HepG2 (cell line): ENCODE results near the gene TLK1. TPM values are rescaled to one million over a fixed set of nuclear protein-coding genes. Genes with fewer than 3 reads are reported as not detected.
A peak's percentile ranks its signal among the peaks of the same experiment; 100 is the strongest.

Experiments
- HIVEP1 ChIP-seq: sonication (generic); formaldehyde crosslinking; IDR thresholded peaks from 2 replicates; pipeline ENCODE4 v1.4.0; 2020; ENCODE audit warnings: mild to moderate bottlenecking, missing genetic modification reagents
- KAT7 ChIP-seq: IDR thresholded peaks from 2 replicates; pipeline ENCODE4 v1.6.1; 2018; ENCODE audit warnings: borderline replicate concordance, missing compliant biosample characterization
- ZNF138 ChIP-seq: sonication (generic); formaldehyde crosslinking; IDR thresholded peaks from 2 replicates; pipeline ENCODE4 v1.5.0; 2020; ENCODE audit warnings: mild to moderate bottlenecking, low read depth, missing genetic modification reagents
- ZNF335 ChIP-seq: sonication (generic); formaldehyde crosslinking; IDR thresholded peaks from 2 replicates; pipeline ENCODE4 v1.4.0; 2020; ENCODE audit warnings: missing genetic modification reagents
- ZNF775 ChIP-seq: sonication (generic); formaldehyde crosslinking; IDR thresholded peaks from 2 replicates; pipeline ENCODE4 v1.4.0; 2020; ENCODE audit warnings: missing genetic modification reagents, mild to moderate bottlenecking, moderate library complexity, borderline replicate concordance
- polyA plus RNA-seq, 8 experiments: library from polyadenylated mRNA; depleted of rRNA in 3 of 8; stranded (reverse) in 7 of 8; unstranded in 1 of 8; fragments of >200 nt; fragmentation: Illumina TruSeq in 4 of 8; extraction: Trizol in 4 of 8; gene quantifications; 2 replicates each; pipeline versions ENCODE4 v1.2.1 to v1.2.3, GENCODE V29; 2011 to 2016; ENCODE audit warnings: low read depth in 4 of 8, missing spikeins in 1 of 8, mixed read lengths in 1 of 8; ENCODE audit not compliant: insufficient read depth in 1 of 8
- total RNA-seq, 5 experiments: library from RNA; depleted of rRNA; stranded (reverse); fragments of >200 nt; fragmentation: Illumina TruSeq; extraction: Trizol; gene quantifications; 2 replicates each; pipeline ENCODE4 v1.2.3, GENCODE V29; 2016; ENCODE audit warnings: low read depth in 1 of 5
- TF ChIP-seq, protein P1 (sequence below), 2 experiments: fragments of 450-650 bp in 1 of 2; sonication (generic) in 1 of 2; formaldehyde crosslinking in 1 of 2; IDR thresholded peaks; 2 replicates each; pipeline versions ENCODE4 v1.6.1 to v1.8.0; 2016 to 2022; ENCODE audit warnings: antibody characterized with exemption in 1 of 2, mild to moderate bottlenecking in 1 of 2, missing genetic modification reagents in 1 of 2
- TF ChIP-seq, protein P2 (sequence below): sonication (generic); formaldehyde crosslinking; IDR thresholded peaks from 2 replicates; pipeline ENCODE4 v1.4.0; 2020; ENCODE audit warnings: missing genetic modification reagents
- TF ChIP-seq, protein P3 (sequence below): sonication (generic); formaldehyde crosslinking; conservative IDR thresholded peaks from 2 replicates; pipeline ENCODE4 v1.4.0; 2020; ENCODE audit warnings: missing genetic modification reagents
- TF ChIP-seq, protein P4 (sequence below): sonication (generic); formaldehyde crosslinking; IDR thresholded peaks from 2 replicates; pipeline ENCODE4 v1.4.0; 2020; ENCODE audit warnings: missing genetic modification reagents

The TLK1 gene
- total and polyA plus RNA-seq, 2 of the 13 experiments (the other 11 are each of a cell fraction or from before 2014, with no cell fraction given), result 16.8 to 28.7 TPM

DNA sequence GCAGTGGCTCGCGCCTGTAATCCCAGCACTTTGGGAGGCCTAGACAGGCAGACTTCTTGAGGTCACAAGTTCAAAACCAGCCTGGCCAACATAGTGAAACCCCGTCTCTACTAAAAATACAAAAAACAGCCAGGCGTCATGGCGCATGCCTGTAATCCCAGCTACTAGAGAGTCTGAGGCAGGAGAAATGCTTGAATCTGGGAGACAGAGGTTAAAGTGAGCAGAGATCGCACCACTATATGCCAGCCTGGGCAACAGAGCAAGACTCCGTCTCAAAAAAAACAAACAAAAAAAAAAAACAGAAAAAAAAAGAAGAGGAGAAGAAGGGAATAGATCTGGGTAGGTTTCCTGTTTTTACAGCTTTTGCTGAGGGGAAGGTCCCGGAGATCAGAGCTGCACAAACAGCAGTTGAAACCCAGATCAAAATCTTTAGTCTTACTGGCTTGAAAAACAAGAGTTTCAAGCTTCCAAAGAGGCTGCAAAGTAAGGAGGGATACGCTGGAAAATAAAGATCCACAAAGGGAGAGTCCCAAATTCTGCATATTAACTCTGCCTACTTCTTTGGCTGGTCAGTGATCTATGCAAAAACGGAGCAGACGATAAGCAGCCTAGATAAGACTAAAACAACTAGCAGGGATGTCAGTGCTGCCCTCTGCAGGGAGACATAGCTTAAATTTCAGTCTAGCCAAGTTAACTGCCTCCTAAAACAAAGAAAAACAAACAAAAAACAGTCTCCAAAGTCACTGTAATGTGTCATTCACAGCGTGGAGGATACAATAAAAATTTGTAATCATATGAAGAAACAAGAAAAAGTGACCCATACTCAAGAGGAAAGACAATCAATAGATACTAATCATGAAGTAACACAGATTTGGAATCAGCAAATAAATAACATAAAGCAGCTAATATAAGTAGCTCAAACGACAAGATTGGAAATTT is 74.1 kb downstream of the TLK1 start (continued):
- TF ChIP-seq, protein P1, sequence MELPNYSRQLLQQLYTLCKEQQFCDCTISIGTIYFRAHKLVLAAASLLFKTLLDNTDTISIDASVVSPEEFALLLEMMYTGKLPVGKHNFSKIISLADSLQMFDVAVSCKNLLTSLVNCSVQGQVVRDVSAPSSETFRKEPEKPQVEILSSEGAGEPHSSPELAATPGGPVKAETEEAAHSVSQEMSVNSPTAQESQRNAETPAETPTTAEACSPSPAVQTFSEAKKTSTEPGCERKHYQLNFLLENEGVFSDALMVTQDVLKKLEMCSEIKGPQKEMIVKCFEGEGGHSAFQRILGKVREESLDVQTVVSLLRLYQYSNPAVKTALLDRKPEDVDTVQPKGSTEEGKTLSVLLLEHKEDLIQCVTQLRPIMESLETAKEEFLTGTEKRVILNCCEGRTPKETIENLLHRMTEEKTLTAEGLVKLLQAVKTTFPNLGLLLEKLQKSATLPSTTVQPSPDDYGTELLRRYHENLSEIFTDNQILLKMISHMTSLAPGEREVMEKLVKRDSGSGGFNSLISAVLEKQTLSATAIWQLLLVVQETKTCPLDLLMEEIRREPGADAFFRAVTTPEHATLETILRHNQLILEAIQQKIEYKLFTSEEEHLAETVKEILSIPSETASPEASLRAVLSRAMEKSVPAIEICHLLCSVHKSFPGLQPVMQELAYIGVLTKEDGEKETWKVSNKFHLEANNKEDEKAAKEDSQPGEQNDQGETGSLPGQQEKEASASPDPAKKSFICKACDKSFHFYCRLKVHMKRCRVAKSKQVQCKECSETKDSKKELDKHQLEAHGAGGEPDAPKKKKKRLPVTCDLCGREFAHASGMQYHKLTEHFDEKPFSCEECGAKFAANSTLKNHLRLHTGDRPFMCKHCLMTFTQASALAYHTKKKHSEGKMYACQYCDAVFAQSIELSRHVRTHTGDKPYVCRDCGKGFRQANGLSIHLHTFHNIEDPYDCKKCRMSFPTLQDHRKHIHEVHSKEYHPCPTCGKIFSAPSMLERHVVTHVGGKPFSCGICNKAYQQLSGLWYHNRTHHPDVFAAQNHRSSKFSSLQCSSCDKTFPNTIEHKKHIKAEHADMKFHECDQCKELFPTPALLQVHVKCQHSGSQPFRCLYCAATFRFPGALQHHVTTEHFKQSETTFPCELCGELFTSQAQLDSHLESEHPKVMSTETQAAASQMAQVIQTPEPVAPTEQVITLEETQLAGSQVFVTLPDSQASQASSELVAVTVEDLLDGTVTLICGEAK (IDR thresholded peaks at IDR 0.05), result no peak
- TF ChIP-seq, protein P1 (CRISPR knock-in tag; IDR thresholded peaks at IDR 0.05), result no peak
- TF ChIP-seq KAT7 (CRISPR knock-in tag) (no peak), ZNF775 (CRISPR knock-in tag) (no peak), HIVEP1 (CRISPR knock-in tag) (no peak), ZNF138 (no peak), ZNF335 (no peak)
- TF ChIP-seq, protein P2, sequence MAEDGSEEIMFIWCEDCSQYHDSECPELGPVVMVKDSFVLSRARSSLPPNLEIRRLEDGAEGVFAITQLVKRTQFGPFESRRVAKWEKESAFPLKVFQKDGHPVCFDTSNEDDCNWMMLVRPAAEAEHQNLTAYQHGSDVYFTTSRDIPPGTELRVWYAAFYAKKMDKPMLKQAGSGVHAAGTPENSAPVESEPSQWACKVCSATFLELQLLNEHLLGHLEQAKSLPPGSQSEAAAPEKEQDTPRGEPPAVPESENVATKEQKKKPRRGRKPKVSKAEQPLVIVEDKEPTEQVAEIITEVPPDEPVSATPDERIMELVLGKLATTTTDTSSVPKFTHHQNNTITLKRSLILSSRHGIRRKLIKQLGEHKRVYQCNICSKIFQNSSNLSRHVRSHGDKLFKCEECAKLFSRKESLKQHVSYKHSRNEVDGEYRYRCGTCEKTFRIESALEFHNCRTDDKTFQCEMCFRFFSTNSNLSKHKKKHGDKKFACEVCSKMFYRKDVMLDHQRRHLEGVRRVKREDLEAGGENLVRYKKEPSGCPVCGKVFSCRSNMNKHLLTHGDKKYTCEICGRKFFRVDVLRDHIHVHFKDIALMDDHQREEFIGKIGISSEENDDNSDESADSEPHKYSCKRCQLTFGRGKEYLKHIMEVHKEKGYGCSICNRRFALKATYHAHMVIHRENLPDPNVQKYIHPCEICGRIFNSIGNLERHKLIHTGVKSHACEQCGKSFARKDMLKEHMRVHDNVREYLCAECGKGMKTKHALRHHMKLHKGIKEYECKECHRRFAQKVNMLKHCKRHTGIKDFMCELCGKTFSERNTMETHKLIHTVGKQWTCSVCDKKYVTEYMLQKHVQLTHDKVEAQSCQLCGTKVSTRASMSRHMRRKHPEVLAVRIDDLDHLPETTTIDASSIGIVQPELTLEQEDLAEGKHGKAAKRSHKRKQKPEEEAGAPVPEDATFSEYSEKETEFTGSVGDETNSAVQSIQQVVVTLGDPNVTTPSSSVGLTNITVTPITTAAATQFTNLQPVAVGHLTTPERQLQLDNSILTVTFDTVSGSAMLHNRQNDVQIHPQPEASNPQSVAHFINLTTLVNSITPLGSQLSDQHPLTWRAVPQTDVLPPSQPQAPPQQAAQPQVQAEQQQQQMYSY, result no peak
- TF ChIP-seq, protein P3, sequence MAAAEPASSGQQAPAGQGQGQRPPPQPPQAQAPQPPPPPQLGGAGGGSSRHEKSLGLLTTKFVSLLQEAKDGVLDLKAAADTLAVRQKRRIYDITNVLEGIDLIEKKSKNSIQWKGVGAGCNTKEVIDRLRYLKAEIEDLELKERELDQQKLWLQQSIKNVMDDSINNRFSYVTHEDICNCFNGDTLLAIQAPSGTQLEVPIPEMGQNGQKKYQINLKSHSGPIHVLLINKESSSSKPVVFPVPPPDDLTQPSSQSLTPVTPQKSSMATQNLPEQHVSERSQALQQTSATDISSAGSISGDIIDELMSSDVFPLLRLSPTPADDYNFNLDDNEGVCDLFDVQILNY, result no peak
- TF ChIP-seq, protein P4, sequence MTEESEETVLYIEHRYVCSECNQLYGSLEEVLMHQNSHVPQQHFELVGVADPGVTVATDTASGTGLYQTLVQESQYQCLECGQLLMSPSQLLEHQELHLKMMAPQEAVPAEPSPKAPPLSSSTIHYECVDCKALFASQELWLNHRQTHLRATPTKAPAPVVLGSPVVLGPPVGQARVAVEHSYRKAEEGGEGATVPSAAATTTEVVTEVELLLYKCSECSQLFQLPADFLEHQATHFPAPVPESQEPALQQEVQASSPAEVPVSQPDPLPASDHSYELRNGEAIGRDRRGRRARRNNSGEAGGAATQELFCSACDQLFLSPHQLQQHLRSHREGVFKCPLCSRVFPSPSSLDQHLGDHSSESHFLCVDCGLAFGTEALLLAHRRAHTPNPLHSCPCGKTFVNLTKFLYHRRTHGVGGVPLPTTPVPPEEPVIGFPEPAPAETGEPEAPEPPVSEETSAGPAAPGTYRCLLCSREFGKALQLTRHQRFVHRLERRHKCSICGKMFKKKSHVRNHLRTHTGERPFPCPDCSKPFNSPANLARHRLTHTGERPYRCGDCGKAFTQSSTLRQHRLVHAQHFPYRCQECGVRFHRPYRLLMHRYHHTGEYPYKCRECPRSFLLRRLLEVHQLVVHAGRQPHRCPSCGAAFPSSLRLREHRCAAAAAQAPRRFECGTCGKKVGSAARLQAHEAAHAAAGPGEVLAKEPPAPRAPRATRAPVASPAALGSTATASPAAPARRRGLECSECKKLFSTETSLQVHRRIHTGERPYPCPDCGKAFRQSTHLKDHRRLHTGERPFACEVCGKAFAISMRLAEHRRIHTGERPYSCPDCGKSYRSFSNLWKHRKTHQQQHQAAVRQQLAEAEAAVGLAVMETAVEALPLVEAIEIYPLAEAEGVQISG, result peak; percentile 72
